ENCODE measurements around the gene HES7.

The HES7 gene

GRCh38 chr17:8155231-8155995 lies 31.5 kb upstream of the HES7 start:
- DNase-seq, result peak; percentile 57

GRCh38 chr17:8154608-8155155 lies 30.8 kb upstream of the HES7 start:
- DNase-seq, result no peak

- peak; percentile 96 for DNase-seq
Observed at GRCh38 chr17:8153957-8154607, 30.2 kb upstream of the HES7 start.

GRCh38 chr17:8153525-8153956 lies 29.6 kb upstream of the HES7 start:
- DNase-seq, result peak; percentile 63

GRCh38 chr17:8153031-8153451 lies 29.1 kb upstream of the HES7 start:
- DNase-seq, result peak; percentile 8

- DNase-seq, result peak; percentile 95
Observed at GRCh38 chr17:8152112-8152775, 28.3 kb upstream of the HES7 start, which contains the start of gene PER1. PER1 (minus strand) TSS chr17:8152404; CDS start chr17:8150706, 1,698 bp downstream.

GRCh38 chr17:8151641-8152111 lies 27.8 kb upstream of the HES7 start:
- no peak for DNase-seq

- DNase-seq, result peak; percentile 93
Observed at GRCh38 chr17:8151120-8151640, 27.3 kb upstream of the HES7 start.

GRCh38 chr17:8150194-8151119 lies 26.6 kb upstream of the HES7 start:
- DNase-seq, result peak; percentile 26

- no peak for DNase-seq
Observed at GRCh38 chr17:8149419-8150193, 25.7 kb upstream of the HES7 start.

- DNase-seq, result no peak
Observed at GRCh38 chr17:8148560-8148959, 24.7 kb upstream of the HES7 start.

- DNase-seq, result peak; percentile 14
Observed at GRCh38 chr17:8147805-8148404, 24.0 kb upstream of the HES7 start.

GRCh38 chr17:8147141-8147804 lies 23.4 kb upstream of the HES7 start:
- peak; percentile 7 for DNase-seq

GRCh38 chr17:8146381-8147140 lies 22.7 kb upstream of the HES7 start:
- peak; percentile 17 for DNase-seq

- peak; percentile 22 for DNase-seq
Observed at GRCh38 chr17:8145811-8146210, 21.9 kb upstream of the HES7 start.

GRCh38 chr17:8144401-8145231 lies 20.7 kb upstream of the HES7 start:
- DNase-seq, result peak; percentile 33

GRCh38 chr17:8143581-8144400 lies 19.9 kb upstream of the HES7 start:
- DNase-seq, result no peak

Data from CD4-positive, alpha-beta T cell treated with Interleukin-17A for 1 hour (primary cell).